ENCODE results near the gene GOLPH3.
A peak's percentile ranks its signal among the peaks of the same experiment; 100 is the strongest.
"Not testable (repeated sequence)": the region's sequence is repeated elsewhere in the genome, so short reads cannot be mapped to it uniquely, and the experiment has no call there.

The GOLPH3 gene

DNA sequence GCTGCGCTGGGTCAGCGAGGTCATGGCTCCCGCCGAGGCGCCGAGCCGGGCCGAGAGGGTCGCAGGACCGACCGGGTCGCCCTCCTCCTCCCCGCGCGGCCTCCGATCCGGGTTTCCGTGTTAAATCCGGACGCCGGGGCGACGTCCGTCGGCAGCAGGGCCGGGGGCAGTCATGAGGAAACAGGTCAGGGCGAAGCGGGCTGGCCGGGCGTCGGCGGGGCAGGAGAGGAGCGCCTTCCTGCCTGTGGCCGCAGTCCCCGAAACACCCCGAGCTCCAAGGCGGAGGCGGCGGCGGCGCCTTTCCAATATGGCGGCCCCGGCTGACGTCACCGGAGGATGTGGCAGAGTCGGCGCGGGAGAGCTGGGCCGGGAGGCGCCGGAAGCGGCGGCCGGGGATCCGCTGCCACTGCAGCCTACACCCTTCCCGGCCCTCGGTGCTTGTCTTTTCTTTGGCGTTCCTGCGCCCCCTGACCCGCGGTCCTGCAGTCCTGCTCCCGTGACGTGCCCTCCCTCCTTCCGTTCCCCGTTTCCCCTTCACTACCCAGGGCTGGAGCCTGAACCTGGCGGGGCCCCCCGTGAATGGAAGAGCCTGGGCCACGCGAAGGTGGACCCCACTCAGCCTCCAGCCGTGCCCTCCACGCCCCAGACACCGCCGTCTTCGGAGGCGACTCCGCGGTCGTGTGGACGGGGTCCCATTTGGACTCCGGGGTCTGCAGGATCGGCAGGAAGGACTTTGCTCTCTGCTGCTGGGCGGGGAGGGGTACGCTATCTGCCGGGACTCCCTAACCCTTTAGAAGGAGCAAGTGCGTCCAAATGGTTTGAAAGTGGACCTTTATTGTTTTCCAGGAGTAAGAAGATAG, at the start of gene GOLPH3:
Gene GOLPH3, minus strand, starts transcription at position 309 of the 860 bp plus-strand sequence. Its CDS starts 285 bp downstream, at position 24.
- DNase-seq: peak; percentile 91

DNA sequence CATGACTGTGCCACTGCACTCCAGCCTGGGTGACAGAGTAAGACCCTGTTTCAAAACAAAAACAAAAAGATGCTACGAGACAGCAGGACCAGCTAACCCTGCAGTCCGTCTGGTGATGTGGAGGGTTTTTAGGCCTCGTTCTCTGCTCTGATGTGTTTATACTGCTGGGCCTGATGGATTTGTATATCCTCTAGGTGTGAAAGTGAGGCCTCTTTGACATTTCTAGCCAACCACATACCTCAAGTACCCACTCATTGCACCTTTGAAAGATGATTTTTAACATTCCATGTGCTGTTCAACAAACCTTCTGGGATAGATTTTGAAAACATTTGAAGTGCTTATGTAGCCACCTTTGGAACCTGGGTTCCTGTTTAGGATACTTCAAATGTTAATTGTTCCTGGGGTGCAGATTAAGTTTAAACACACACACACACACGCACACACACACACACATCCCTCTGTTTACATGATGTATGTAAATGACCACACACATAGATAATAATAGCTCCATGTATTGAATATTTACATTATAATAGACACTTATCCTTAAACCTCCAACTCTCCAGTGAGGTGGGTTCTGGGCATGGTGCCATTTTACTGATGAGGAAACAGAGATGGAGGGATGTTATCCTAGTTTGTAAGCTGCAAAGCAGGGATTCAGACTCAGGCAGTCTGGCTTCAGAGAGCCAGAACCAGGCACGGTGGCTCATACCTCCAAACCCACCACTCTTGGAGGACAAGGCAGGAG, 48.8 kb upstream of the GOLPH3 start:
- no peak for DNase-seq

DNA sequence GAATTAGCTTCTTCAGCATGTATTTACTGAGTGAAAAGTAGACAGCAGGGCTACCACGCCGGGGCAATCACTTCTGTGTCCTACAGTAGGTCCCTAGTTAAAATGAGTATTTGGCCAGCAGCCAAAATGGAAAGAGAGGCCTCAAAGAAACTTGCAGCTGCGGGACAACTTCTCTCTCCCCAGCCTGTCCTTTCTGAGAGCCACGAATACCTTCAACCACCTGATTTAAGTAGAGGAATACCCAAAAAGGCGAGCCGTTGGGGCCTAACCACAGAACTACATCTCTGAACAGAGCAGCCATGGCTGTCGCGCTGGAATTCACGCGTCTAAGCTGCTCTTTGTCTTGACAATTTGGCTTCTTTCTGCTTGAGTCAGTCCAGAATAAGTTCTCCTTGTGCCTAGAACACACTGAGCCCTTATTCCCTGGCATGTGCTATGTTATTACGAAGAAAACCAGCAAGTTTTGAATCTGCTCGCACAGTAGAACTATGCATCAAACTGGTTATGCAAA, 43.8 kb upstream of the GOLPH3 start:
- DNase-seq: no peak

DNA sequence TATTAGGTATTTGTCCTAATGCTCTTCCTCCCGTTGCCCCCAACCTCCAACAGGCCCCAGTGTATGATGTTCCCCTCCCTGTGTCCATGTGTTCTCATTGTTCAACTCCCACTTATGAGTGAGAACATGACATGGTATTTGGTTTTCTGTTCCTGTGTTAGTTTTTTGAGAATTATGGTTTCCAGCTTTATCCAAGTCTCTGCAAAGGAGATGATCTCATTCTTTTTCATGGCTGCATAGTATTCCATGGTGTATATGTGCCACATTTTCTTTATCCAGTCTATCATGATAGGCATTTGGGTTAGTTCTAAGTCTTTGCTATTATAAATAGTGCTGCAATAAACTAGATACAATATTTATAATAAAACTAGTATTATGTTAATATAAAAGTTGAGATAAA, 40.2 kb upstream of the GOLPH3 start:
- not testable (repeated sequence) for DNase-seq

DNA sequence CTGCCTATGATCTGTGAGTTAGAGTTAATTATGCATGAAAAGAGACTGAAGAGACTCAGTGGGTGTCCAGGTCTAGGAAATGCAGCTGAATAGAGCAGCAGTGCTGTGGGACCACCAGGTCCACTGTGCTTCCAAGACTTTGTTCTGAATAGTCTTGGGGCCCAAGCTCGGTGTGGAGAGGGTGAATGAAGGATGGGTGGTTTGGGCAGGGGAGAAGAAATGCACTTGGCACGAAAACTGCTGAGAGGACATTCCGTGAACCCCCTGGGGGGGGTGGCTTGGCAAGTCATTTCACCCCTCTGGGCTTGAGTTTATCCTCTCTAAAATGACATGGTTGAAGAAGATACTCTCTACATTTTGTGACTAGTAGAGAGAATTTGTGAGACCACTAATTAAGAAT, 36.0 kb upstream of the GOLPH3 start:
- no peak for DNase-seq

DNA sequence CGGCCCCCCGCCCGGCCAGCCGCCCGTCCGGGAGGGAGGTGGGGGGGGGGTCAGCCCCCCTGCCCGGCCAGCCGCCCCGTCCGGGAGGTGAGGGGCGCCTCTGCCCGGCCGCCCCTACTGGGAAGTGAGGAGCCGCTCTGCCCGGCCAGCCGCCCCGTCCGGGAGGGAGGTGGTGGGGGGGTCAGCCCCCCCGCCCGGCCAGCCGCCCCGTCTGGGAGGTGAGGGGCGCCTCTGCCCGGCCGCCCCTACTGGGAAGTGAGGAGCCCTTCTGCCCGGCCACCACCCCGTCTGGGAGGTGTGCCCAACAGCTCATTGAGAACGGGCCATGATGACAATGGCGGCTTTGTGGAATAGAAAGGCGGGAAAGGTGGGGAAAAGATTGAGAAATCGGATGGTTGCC, 34.7 kb upstream of the GOLPH3 start:
- not testable (repeated sequence) for DNase-seq

DNA sequence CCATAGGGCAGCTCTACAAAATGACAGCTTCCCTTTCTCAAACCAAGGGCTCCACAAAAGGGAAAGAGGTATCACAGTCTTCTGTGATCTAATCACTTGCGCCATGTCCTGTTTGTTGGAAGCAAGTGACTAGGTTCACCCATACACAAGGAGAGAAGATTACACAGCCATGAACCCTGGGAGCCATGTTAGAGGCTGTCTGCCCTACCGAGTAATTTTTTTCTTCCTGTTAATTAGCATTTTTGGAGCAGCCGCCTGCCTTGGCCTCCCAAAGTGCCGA, 33.2 kb upstream of the GOLPH3 start:
- DNase-seq: no peak

DNA sequence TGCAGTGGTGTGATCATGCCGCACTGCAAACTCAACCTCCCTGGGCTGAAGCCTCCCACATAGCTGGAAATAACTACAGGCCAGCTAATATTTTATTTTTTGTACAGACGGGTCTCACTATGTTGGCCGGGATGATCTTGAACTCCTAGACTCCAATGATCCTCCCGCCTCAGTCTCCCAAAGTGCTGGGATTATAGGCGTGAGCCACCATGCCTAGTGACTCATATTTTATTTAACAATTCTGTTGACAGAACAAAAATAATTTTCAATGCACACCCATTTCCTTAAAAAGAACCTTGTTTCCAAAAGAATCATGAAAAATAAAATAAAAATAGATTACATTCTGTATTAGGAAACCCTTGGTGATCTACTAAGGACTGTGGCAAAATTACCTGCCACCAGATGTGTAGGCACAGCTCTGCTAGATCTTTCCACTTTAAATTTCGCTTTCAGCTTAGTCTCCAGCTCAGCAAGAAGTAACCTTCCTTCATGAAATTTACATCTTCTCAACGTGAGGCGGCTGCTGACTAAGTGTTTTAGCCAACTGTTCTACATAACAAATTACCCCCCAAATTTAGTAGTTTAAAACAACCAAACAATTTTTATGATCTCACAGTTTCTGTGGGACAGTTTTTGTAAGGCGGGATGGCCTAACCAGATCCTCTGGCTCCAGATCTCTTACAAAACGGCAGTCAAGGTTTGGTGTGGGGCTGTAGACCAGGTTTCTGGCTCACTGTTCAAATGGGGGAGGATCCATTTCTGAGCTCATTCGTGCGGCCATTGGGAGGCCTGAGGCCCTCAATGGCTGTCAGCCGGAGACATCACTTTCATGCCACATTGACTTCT, 32.6 kb upstream of the GOLPH3 start:
- no peak for DNase-seq

DNA sequence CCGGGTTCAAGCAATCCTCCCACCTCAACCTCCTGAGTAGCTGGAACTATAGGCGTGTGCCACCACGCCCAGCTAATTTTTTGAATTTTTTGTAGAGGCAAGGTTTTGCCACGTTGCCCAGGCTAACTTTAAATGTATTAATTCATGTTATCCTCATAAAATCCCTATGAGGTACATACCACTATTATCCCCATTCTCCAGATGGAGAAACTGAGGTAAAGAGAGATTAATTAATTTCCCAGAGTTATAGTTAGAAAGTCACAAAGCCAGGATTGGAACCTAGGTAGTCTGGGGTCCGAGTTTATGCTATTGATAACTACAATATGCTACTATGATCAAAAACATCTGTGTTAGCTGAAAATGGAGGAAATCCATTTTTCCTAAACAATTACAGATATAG, 31.9 kb upstream of the GOLPH3 start:
- no peak for DNase-seq

DNA sequence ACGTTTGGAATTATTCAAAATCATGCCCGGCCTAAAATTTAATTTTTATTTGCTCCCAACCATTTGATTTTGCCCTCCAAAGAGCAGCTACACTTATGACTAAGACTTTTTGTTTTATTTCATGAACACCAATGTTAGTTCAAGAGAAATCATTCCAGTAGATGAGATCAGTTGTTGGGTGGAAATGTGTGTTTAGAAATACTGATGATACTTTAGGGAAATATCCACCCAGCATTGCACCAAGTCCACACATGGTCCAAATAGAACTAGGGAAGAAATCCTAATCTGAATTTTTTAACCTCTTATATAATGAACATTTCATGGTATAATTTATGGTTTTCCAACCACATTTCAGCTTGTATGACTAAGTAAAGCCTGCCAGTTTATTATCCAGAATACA, 28.3 kb upstream of the GOLPH3 start:
- DNase-seq: peak; percentile 60

DNA sequence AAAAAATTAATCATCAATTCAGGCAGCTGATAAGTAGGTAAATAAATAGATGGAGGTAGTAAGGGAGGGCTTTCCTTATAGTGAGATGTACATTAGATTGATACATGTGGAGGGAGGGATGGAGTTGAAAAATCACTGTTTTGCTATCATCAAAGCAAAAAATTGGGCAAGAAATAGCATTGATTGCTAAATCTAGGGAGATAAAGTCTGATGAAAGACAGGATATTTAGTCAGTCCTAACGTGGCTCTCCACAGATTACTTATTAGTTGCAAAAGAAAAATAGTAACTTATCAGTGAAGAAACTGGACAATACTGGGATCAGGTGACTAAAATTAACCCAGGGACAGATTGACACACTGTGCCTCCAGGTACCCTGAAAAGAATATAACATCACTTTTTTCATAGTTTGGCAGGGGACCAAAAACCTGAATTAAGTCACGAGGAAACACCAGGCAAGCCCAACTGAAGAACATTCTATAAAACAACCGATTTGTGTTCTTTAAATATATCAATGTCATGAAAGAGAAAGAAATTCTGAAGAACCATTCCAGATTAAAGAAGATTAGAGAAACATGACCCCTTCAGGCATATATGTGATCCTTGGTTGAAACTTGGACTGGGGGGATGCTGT, 27.1 kb upstream of the GOLPH3 start:
- DNase-seq: peak; percentile 76

DNA sequence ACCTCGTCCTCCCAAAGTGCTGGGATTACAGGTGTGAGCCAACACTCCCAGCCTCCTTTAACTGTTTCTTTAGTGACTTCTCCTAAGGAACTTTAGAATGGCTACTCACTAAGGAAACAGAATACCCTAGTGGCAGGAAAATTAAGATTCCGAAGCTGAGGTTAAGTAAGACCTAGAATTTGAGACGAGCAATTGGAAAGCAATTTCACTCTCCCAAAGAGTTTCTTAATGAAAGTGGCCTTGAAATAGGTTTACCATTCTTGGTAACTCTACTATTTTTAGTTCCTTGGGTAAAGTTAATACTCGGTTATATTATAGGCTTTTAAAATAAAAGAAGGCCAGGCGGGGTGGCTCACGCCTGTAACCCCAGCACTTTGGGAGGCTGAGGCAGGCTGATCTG, 22.9 kb upstream of the GOLPH3 start:
- no peak for DNase-seq

DNA sequence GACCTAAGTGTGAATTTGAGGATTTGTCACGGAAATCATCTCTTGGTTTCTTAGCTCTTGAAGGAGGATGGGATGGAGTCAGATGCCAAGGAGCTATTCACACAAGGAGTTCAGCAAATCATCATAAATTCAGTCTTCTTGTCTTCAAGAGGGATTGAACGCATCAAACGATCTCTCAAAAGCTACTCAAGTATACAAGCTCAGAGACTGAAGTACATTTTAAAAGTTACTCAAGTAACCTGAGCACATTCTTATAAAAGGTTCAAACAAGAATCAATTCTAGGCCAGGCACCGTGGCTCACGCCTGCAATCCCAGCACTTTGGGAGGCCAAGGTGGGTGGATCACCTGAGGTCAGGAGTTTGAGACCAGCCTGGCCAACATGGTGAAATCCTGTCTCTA, 21.1 kb upstream of the GOLPH3 start:
- no peak for DNase-seq

DNA sequence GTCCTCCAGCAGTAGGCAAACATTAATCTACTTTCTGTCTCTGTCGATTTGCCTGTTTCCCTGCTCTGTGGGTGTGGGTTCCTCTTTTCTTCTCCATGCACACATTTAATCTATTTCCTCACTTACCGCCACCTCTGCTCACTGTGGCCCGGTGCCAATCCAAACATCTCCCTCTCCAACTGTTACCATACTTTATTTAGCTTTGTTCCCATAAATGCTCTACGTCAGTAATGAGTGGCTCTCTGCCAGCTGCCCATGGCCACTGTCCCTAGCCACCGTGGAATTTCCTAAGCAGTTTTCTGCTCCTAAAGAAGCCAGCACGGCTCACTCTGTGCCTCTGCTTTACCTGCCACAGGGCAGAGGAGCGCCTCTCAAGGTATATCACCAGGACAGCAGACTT, 19.5 kb upstream of the GOLPH3 start:
- peak; percentile 50 for DNase-seq

DNA sequence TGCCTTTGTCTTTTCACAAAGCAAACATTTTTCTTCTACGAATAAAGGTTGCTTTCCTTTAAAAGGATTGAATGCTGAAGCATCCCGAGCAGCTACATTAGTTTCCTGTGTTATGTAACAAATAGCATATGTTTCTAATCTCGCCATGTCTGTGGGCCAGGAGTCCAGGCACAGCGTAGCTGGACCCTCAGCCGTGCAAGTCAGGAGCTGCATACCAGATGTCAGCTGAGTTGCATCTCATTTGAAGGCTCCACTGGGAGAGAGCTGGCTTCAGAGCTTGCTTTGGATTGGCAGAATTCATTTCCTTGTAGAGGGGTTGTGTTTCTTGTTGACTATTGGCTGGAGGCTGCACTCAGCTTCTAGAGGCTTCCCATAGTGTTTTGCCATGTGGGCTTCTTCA, 16.0 kb upstream of the GOLPH3 start:
- no peak for DNase-seq

DNA sequence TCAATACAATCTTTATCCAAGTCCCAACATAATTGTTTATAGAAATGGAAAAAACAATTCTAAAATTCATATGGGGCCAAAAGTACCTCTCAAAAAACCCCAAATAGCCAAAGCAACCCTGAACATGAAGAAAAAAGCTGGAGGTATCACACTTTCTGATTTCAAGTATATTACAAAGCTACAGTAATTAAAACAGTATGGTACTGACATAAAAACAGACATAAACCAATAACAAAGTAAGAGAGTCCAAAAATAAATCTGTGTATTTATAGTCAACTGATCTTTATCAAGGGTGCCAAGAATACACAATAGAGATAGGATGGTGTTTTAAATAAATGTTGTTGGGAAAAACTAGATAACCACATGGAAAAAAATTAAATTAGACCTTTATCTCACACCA, 13.6 kb upstream of the GOLPH3 start:
- no peak for DNase-seq

DNA sequence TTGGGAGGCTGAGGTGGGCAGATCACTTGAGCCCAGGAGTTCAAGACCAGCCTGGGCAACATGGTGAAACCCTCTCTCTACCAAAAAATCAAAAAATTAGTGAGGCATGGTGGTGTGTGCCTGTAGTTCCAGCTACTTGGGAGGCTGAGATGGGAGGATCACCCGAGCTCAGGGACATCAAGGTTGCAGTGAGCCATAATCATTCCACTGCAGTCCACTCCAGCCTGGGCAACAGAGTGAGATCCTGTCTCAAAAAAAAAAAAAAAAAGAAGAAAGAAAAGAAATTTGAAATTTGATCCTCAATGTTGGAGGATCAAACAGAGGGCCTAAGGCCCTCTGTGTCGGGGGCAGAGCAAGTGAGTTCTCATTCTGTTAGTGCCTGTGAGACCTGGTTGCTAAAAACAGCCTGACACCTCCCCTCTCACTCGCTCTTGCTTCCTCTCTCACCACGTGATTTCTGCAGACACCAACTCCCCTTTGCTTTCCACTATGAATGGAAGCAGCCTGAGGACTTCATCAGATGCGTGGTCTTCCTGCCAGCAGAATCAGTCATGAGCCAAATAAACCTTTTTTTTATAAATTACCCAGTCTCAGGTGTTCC, 8.4 kb upstream of the GOLPH3 start:
- DNase-seq: no peak

DNA sequence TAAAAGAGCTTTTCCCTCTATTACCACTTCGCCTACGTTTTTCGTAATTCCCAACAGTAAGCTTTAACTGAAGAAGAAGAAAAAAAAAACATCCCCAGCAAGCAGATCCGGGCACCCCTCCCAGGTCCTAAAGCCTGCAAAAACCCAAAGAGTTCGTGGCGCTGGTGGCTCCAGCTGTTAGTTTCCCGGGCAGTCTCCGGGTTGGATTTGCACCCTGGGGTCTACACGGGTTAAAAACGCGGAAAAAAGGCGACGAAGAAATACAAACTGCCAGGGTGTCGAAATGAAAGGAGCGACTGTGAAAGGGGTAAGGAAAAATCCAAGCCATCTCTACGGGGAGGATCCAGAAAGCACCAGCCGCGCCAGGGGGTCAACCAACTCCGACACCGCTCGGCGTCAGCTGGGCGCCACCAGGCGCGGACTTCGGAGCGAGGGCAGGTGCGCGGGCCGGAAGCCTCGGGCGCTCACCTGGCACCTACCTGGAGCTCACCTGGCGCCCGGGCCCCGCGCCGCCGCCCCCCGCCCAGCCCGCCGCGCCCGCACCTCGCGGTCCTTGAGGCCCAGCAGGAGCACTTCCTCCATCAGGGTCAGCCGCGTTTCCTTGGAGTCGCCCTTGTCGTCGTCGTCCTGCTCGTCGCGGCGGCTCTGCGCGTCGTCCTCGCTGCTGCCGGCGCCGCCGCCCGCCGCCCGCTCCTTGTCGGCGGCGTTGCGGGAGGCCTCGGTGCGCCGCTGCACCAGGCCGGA, 680 bp downstream of the GOLPH3 start:
- DNase-seq: peak; percentile 65

DNA sequence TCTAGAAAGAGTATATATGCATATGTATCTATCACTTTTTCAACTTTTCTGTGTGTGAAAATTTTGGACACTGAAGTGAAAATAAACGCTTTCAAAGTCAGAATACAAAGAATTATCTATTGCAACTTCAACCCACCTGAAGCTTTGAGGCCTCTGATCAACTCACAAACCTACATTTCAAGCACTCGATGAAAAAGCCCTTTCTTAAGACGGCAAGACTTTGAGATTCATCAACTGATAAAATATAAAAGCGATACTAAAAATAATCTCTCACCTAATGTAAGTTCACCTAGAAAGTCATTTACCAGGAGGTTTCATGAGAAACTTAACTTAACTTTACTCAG, 1.2 kb downstream of the GOLPH3 start:
- DNase-seq: no peak

DNA sequence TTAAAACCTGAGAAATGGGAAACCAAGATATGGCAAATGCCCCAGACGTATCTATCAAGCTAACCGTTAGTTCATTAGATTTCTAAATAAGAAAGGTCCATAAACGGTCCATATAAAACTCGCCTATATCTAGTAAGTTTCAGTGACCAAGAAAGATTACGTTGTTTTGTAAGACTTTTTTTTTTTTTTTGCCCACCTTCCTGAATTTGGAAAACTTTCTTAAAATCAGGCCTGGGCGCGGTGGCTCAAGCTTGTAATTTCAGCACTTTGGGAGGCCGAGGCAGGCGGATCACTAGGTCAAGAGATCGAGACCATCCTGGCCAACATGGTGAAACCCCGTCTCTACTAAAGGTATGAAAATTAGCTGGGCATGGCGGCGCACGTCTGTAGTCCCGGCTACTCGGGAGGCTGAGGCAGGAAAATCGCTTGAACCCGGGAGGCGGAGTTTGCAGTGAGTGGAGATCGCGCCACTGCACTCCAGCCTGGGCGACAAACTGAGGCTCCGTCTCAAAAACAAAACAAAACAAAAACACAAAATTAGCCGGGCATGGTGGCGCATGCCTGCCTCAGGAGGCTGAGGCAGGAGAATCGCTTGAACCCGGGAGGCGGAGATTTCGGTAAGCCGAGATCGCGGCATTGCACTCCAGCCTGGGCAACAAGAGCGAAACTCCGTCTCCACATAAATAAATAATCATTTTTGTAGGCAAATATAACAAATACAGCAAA, 1.8 kb downstream of the GOLPH3 start:
- not testable (repeated sequence) for DNase-seq
